HCT116 (cell line): ENCODE measurements around the gene SLC35F3.

Experiments
- CBX3 ChIP-seq: IDR thresholded peaks from 2 replicates; pipeline ENCODE4 v1.6.1; 2012; ENCODE audit warnings: low read depth
- EZH2 ChIP-seq: fragments of 200-600 bp; sonication (generic); IDR thresholded peaks from 2 replicates; pipeline ENCODE4 v1.6.1; 2017; ENCODE audit warnings: antibody characterized with exemption, mixed run types
- FOSL1 ChIP-seq: IDR thresholded peaks from 2 replicates; pipeline ENCODE4 v1.6.1; 2012; ENCODE audit warnings: low read depth
- JUND ChIP-seq: IDR thresholded peaks from 2 replicates; pipeline ENCODE4 v1.6.1; 2012
- POLR2A ChIP-seq: IDR thresholded peaks from 2 replicates; pipeline ENCODE4 v1.7.0; 2011; ENCODE audit warnings: borderline replicate concordance; ENCODE audit not compliant: insufficient read depth, insufficient read length; ENCODE audit errors: extremely low read depth
- POLR2AphosphoS5 ChIP-seq: IDR thresholded peaks from 2 replicates; pipeline ENCODE4 v1.6.1; 2011; ENCODE audit warnings: mild to moderate bottlenecking, low read depth, low read length, moderate library complexity
- TF ChIP-seq, protein P1 (sequence below), 3 experiments: fragments of 200-600 bp in 1 of 3; sonication (generic) in 1 of 3; IDR thresholded peaks in 2 of 3; conservative IDR thresholded peaks in 1 of 3; 2 replicates each; pipeline ENCODE4 v1.5.1; 2012 to 2017; ENCODE audit warnings: low read depth in 2 of 3, low read length in 2 of 3, antibody characterized with exemption in 1 of 3, borderline replicate concordance in 1 of 3, control low read depth in 1 of 3, mild to moderate bottlenecking in 1 of 3, mixed read lengths in 1 of 3, mixed run types in 1 of 3, moderate library complexity in 1 of 3; ENCODE audit not compliant: insufficient read depth in 1 of 3
- TF ChIP-seq, protein P2 (sequence below): IDR thresholded peaks from 2 replicates; pipeline ENCODE4 v1.6.1; 2012; ENCODE audit warnings: low read depth

DNA sequence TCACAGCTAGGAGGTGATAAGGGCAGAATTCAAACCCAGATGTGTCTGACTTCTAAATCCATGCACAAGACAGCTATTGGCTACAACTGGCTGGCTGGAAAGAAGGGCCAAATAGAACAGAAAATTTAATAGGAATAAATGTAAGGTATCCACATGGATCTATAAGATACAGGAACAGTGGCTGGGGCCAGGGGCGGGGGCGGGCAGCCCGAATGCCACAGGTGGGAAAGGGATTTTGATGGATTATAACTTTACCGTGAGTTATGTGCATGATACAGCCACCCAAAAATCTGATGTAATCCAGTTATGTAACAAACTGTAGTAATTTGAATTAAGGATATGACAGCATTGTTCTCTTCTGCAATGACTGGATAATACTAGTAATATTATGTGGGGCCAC, 381.7 kb downstream of the SLC35F3 start:
- TF ChIP-seq FOSL1 (no peak), JUND (no peak), EZH2 (no peak), POLR2A (no peak), POLR2AphosphoS5 (no peak), CBX3 (no peak)
- TF ChIP-seq, protein P1, sequence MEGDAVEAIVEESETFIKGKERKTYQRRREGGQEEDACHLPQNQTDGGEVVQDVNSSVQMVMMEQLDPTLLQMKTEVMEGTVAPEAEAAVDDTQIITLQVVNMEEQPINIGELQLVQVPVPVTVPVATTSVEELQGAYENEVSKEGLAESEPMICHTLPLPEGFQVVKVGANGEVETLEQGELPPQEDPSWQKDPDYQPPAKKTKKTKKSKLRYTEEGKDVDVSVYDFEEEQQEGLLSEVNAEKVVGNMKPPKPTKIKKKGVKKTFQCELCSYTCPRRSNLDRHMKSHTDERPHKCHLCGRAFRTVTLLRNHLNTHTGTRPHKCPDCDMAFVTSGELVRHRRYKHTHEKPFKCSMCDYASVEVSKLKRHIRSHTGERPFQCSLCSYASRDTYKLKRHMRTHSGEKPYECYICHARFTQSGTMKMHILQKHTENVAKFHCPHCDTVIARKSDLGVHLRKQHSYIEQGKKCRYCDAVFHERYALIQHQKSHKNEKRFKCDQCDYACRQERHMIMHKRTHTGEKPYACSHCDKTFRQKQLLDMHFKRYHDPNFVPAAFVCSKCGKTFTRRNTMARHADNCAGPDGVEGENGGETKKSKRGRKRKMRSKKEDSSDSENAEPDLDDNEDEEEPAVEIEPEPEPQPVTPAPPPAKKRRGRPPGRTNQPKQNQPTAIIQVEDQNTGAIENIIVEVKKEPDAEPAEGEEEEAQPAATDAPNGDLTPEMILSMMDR (IDR thresholded peaks at IDR 0.05 in 2 of 3, conservative IDR thresholded peaks at IDR 0.05 in 1 of 3; ENCODE audit: borderline replicate concordance in 1 of 3, insufficient read depth in 1 of 3, low read depth in 2 of 3, low read length in 2 of 3): no peak
- TF ChIP-seq, protein P2, sequence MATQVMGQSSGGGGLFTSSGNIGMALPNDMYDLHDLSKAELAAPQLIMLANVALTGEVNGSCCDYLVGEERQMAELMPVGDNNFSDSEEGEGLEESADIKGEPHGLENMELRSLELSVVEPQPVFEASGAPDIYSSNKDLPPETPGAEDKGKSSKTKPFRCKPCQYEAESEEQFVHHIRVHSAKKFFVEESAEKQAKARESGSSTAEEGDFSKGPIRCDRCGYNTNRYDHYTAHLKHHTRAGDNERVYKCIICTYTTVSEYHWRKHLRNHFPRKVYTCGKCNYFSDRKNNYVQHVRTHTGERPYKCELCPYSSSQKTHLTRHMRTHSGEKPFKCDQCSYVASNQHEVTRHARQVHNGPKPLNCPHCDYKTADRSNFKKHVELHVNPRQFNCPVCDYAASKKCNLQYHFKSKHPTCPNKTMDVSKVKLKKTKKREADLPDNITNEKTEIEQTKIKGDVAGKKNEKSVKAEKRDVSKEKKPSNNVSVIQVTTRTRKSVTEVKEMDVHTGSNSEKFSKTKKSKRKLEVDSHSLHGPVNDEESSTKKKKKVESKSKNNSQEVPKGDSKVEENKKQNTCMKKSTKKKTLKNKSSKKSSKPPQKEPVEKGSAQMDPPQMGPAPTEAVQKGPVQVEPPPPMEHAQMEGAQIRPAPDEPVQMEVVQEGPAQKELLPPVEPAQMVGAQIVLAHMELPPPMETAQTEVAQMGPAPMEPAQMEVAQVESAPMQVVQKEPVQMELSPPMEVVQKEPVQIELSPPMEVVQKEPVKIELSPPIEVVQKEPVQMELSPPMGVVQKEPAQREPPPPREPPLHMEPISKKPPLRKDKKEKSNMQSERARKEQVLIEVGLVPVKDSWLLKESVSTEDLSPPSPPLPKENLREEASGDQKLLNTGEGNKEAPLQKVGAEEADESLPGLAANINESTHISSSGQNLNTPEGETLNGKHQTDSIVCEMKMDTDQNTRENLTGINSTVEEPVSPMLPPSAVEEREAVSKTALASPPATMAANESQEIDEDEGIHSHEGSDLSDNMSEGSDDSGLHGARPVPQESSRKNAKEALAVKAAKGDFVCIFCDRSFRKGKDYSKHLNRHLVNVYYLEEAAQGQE: no peak
